Hematopoietic multipotent progenitor cell treated with erythropoietin and hydrocortisone succinate and interleukin-3 and kit ligand, for 17 days (in vitro differentiated cells): ENCODE results near the gene EPOP.
A peak's percentile ranks its signal among the peaks of the same experiment; 100 is the strongest.

Experiments
- DNase-seq: peaks from one replicate; pipeline ENCODE4 v3.0.0-alpha.2; 2015; ENCODE audit warnings: low spot score

EPOP gene

DNA sequence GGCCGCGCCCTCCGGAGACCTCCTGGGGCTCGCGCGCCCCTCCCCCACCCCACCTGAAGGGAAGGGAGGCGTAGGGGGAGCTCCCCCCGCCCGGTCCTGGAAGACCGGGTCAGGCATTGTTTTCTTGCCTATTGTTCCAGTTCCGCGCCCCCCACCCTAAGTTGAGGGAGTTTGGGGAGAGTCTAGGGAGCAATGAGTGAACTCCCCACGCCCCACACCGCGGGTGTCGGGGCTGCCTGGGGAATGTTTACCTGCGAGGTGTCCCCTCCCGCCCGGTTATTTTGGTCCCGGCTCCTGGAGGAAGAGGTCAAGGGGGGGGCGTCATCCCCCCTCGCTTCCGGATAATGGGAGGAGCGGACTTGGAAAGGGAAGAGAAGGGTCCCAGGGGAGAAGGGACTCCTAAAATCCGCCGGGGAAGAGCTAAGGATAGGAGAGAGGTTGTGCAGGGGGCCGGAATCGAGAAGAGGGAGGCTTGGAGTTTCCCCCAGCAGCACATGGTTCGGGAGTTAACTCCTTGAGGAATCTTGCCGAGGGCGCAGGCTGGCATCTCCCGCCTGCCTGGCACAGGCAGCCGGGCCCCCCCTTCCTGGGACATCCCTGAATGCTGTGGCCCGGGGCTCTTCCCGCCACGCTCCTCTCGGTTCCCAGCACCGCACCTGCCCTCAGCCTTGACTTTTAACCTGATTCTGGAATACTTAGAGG, 31.2 kb upstream of the EPOP start:
- DNase-seq, result no peak

DNA sequence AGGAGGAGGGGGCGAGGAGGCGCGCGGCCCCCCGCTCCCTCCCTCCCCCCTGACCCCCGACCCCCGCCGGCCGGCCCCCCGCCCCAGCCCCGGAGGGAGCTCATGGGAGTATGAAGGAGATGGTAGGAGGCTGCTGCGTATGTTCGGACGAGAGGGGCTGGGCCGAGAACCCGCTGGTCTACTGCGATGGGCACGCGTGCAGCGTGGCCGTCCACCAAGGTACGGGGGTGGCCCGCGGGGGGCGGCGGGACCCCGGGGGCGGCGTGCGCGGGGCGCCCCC, 30.7 kb upstream of the EPOP start:
- DNase-seq, result no peak

DNA sequence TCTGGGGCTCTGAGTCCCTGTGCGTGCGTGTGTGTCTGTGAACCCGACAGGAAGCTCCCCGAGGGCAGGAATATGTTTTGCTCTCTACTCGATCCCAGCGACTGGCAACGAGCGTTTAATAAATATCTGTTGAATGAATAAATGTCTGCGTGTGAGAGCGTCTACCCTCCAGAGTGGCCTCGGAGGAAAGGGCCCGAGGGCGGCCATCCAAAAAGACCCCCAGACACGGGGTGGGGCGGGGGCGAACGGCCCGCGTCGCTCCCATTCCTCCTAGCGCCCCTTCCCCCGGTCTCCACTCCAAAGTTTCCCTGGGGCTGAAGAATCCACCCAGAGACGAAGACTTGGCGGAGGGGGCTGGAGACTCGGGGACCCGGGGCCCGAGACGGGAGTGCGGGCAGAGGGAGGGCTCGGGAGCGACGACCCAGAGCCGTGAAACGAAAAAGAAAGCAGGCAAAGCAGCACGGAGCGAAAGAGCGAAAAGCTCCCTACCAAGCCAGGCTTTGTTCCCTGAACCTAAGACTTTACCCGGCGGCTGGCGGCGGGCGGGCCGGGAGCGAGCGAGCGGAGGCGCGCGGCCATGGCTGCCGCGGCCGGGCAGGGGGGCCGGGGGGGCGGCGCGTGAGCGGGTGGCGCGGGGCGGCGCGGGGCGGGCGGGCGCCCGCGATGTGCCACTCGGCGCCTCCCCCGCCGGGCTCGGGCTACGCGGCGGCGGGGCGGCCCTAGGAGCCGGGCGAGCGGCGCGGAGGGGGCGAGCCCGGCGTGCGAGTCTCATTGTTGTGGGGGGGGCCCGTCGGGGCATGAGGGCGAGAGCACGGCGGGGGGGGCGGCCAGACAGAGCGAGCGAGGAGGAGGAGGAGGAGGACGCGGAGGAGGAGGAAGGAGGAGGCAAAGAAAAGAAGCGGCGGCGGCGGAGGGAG, 30.1 kb upstream of the EPOP start, which contains the start of gene MLLT6:
Gene MLLT6 (plus strand): TSS at position 668 of the 917 bp plus-strand sequence. CDS start 360 bp downstream, outside the sequence.
- peak; percentile 22 for DNase-seq

DNA sequence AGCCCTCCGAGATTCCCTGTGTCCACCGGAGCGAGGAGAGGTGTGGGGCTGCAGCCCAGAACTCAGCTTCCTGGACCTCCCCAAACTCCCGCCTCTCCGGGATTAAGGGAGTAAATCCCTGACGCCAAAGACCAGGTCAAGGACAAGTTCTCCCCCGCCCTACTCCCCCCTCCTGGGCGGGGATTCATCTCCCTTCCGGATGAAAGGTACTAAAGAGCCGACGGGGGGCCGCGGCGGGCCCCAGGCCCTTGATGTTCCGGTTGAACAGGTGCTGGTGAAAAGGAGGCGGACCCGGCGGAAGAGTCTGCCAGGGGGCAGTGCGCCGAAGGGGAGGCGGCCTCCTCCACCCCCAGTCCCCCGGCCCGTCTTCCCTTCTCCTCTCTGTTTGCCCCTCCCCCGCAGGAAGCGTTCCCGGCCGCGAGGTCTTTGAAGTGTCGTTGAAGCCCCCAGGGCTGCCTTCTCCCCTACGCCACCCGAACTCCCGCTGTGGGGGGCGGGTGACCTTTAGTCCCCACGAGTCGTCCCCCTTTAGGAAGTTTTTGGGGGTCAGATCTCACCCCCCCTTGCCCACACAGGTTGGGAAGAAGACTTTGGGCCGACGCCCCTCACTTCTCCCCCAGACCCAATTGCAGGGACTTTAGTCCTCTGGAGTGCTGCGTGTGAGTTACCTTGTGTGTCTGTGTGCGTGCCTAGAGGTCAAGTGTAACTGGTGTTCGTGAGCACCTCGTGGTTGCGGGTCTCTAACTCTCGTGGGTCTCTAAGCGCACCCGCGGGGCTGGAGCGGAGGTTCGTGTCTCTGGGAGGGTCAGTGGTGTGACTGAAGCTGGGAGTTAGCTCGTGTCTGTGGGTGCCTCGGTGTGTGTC, 29.2 kb upstream of the EPOP start:
- peak; percentile 19 for DNase-seq

DNA sequence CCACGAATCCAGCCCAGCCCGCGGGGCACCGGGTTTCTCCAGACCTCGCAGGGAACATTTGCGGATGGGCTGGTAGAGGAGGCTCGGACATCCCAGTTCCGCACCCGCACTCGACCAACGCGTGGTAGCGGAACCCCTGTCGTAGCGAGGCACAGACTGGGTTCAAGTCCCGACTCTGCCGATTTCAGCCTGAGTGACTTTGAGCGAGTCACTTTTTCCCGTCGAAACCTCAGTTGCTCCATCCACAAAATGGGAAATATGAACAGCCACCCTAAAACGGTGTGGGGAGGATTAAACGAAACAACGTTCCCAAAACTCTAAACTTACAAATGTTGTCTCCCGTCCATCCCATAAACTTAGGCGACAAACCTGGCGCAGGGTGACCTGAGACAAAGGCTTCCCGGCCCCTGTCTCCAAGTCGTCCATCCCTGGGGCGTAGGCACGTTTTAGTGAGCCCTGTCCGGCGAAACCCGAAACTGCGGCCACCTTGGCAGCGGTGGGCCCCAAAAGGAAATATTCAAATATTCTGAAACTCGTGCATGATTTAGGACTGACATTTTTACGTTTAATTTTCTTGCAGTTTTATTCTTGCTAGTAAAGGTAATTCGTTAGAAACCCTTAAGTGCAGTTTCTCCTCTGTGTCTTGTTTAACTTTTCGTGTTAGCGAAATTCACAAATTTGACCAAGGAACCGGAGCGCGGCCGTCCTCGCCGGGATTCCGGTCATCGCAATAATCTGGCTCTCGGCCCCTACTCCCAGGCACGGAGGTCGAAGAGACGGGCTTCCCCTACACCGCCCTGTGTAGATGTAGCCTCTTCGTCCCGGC, 28.4 kb upstream of the EPOP start:
- DNase-seq, result peak; percentile 15

DNA sequence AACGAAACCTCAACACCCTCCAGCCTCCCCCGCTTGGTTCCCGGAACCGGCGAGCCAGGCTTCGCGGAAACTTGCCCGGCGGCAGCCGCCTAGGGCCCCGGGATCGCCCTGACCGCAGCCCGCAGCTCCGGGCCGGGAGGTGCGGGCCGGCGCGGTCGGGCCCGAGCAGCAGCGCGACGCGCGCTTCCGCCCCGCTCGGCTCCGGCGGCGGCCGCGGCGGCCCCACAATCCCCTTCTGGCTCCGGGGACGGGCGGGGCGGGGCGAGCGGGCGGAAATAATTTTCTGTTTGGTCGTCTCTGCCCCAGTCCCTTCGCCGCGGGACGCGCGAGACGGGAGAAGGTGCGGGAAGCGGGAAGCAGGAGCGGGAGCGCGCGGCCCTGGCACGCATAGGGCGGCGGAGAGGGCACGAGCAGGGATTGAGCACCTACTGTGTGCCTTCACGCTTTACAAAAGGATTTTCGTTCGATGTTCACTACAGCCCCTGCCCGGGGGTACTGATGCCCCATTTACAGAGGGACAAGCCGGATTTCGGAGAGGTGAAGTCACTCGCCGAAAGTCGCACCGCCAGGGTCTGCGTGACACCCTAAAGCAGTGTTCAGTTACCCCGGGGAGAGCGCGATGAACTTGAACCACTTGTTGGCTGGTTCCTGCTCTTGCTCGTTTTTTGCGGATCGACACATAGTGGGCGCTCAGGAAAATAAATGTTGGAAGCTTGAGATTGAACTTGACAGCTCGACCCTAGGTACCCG, 27.6 kb upstream of the EPOP start:
- peak; percentile 43 for DNase-seq

DNA sequence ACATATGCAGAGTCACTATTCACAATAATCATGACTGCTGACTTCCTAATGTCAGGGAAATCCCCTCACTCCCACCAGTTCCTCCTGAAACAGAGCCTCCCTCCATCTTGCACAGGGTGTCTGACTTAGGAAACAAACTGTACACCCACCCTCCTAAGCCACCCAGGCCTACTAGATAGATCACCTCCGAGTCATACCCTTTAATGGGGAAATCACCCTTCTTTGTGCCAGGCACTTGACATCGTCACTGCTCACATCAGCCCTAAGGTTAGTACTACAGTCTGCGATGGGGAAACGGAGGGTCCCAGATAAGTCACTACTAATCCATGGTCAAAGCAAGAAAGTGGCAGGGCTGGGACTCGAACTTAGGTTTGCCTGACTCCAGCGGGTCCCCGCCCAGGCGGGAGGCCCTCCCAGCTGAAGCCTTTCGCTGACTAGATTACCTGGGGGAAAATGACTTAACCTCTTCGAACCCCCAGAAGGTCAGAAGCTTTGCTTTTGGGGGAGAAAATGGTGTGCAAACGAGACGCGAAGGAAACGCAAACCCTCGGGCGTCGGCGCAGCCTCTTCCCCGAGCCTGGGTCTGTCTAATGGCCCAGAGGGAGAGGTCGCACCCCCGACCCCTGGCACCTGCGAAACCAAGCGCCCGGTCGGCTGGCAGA, 26.9 kb upstream of the EPOP start:
- peak; percentile 11 for DNase-seq

DNA sequence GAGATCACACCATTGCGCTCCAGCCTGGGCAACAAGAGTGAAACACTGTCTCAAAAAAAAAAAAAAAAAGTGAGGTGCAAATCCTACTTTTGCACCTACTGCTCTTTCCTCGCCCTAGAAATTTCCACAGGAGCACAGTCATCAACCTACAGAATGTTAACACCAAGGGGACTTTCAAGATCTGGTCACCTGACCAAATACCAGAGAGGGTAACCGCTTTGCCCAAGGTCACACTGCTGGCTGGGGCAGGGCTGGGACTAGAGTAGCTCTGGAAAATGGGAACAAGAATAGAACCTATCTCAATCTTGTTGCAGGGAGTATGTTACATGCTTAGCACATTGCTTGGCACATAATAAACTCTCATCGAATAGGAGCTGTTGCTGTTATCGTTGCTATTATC, 24.0 kb upstream of the EPOP start:
- DNase-seq, result no peak

DNA sequence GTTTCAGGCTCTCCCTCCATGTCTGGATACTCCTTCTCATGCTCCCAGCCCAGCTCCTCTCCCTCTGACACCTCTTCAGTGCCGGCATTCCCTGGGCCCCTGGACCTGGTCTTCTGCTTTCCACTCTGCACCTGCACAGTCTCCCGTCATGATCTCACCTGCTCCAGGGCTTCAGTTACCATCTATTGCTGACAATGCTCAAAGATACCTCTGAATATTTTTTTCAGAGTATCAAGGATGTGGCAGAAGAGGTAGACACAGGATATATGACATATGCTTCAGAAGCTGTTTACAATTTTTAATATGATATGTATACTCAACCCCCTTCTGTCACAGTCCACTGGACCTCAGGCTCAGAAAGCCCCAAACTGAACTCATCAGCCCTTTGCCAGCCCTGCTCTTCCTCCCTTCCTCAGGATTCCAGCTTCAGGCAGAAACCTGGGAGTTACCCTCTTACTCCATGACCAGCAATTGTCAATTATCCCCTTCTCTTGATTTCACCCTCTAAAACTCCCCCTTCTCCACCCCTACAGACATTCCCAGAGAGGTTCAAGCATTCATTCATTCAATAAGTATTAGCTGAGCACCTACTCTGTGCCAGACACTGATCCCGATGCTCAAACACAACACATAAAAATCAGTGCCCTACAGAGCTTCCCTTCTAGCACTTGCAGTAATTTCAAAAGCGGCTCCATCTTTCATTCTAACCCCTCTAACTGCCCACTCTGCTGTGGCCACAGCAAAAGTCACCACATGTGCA, 22.5 kb upstream of the EPOP start:
- DNase-seq, result no peak

DNA sequence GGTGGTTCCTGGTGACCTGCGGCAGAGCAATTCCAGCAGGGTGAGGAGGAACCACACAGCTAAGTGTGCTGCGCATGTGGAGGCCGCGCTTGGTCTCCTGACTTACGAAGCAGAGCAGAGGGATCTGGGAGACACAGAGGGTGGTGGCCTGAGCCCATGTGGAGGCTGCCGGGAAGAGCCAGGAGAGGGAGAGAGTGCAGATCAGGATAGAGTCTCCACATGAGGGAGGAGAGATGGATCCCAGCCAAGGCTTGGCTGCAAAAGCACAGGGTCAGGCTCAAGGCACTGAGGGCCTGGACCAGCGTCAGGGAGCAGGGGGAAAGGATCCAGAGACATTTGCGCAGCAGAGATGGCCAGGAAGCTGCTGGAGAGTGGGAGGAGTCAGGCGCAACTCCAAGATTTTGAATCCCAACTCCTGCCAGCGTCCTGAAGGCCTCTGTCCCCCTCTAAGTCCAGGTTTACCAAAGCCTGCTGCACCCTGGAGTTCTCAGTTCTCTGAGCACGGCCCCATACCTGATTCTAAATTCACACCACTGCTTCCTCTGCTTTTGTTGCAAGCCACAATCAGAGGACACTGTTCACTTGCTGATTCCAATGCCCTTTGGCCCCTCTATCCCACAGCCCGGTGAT, 19.1 kb upstream of the EPOP start:
- DNase-seq, result no peak

DNA sequence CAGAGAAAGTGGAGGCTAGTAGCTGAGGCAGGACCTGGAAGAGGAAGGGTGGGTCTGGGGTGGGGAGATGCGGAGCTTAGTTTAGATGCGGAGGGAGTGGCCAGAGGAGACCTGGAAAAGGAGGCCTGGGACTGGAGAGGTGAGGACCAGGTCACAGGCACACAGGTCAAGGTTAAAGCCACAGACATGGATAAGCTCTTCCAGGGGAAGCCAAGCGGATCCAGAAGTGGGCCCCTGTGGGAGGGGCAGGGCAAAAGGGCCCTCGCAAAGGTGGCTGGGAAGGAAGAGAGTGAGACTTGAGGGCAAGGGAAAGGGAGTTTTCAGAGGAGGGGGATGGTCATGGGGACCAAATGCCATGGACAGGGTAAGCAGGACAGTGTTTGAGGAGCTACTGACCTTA, 16.4 kb upstream of the EPOP start:
- DNase-seq, result no peak

DNA sequence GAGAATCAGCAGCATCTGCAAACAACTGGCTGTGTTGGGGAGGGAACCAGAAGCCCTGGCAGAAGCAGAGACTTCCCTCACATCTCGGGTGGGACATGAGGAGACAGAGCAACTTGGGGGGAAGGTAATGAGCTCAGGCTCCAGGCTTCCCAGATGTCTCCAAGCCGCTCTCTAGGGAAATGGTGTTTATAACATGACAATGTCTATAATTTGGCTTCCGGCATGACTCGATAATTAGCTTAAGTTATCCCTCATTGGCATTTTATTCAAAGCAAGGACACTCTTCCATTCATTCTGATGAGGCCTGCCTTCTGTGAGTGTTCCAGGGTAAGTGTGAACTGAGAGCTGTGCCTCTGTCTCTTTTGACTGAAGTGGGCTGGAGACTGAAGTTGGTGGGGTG, 15.6 kb upstream of the EPOP start:
- DNase-seq, result no peak

DNA sequence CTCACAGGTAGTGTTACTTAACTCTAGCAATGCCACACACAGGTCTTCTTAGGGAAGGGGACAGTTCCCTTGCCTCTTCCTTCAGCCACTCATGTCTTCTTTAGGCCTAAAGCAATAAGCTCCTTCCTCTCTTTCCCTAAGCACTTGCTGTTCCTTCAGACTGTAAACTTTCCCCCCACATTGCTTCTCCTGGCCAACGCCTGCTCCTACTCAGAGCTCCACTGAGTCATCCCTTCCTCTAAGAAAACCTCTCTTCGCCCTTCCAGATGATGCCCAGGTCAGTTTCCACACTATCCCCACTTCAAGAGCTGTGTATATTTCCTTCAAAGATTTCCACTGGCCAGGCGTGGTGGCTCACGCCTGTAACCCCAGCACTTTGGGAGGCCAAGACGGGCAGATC, 12.5 kb upstream of the EPOP start:
- DNase-seq, result no peak

DNA sequence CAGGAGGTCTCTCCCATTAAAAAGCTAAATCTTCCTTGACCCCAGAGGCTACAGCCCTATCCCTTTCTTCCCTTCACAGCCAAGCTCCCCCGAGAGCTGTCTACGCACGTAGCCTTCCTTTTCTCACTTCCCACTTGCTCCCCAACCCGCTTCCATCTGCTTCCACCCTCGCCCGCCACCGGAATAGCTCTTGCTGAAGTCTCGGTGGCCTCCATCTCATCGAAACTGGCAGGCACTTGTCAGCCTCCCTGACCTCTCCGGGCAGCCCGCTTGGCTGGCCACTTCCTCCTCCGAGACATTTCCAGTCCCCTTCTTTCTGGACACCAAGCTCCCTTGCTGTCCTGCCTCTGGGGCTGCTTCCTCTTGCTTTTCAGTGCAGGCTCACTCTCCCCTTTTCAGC, 10.7 kb upstream of the EPOP start:
- no peak for DNase-seq

DNA sequence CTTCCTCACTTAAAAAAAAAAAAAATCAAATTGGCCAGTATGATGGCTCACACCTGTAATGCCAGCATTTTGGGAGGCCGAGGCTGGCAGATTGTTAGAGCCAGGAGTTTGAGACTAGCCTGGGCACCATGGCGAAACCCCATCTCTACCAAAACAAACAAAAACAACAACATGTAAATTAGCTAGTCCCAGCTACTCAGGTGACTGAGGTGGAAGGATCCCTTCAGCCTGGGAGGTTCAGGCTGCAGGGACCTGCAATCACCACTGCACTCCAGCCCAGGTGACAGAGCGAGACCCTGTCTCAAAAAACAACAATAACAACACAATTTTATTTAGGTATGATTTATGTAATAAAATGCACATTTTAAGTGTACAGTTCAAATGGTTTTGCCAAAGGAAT, 6.3 kb upstream of the EPOP start:
- no peak for DNase-seq

DNA sequence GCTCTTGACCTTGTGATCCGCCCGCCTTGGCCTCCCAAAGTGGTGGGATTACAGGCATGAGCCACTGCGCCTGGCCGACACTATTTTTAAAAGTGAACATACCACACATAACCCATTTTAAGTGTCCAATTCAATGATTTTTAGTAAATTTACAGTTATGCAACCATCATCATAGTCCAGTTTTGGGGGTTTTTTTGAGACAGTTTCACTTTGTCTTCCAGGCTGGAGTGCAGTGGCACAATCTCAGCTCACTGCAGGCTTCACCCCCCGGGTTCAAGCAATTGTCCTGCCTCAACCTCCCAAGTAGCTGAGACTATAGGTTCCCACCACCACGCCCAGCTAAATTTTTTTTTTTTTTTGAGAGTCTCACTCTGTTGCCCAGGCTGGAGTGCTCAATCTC, 3.1 kb upstream of the EPOP start:
- DNase-seq, result no peak

DNA sequence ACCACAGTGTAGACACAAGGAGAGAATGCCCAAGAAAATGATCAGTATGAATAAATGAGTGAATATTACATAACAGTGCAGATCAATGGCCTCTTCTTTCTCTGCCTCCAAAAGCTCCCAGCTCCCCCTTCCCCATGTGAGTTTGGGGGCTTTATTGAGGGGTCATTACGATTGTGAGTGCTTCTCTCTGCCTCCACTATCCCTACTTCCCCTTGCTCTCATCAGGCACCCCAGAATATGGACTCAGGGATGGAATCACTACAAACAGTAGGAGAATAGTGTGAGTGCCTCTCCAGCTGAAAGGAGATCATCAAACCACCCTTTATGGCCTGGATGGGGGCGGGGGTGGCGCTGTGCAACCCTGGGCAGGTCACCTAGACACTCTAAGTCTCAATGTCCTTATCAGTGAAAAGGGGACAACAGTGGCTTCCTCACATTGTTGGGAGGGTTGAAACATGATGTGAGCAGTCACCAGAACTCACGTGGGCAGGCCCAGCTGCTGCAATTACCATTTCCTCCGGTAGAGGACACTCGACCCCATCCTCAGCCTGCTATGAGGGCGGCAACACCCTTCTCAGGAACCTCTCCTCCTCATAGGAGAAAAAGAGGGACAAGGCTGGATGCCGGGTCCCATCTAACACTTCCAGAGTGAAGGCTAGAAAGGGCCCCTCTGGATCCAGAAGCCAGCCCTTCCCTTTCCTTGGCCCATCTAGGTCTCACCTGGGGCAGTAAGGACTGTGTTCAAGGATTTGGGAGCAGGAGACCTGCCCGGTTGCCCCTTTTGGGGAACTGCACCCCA, 2.1 kb upstream of the EPOP start:
- peak; percentile 60 for DNase-seq

DNA sequence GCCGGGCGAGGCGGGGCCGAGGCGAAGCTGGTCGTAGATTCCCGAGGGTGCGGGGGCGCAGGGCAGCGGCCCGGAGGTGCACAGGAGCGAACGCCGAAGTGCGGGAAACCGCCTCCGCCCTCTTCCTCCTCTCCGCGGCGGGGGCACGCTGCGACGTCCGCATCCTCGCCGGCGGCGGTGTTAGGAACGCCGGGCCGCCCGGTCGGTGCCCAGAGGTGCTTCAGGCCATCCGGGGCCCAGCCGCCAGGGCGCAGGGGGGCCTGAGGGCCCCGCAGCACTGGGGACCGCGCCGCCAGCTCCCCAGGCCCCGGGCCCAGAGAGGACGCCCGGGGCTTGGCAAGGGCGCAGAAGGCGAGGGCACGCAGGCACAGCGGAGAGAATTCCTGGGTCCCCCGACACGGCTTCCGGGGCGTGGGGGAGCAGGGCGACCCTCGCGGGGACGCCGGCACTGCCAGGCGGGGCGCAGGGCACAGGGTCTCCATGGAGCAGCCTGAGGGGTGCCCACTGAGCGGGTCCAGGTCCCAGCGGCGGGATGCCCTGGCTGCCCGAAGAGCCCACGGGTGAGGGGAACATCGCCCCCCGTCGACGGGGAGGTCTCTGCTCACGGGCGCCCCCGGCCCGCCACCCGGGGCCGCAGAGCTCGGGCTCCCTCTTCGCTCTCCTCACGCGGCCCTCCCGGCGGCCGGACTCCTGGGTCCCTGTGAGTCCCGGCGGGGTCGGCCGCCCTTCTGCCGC, 576 bp downstream of the EPOP start:
- DNase-seq, result no peak
